GM18508 (cell line): ENCODE results near the gene ASPG.

Experiments used
- ATAC-seq: cut with Tn5 transposase; IDR thresholded peaks from one replicate; pipeline ENCODE4 v1.9.1; 2021; ENCODE audit warnings: moderate number of reproducible peaks; ENCODE audit not compliant: insufficient read depth, unreplicated experiment

Gene ASPG

DNA sequence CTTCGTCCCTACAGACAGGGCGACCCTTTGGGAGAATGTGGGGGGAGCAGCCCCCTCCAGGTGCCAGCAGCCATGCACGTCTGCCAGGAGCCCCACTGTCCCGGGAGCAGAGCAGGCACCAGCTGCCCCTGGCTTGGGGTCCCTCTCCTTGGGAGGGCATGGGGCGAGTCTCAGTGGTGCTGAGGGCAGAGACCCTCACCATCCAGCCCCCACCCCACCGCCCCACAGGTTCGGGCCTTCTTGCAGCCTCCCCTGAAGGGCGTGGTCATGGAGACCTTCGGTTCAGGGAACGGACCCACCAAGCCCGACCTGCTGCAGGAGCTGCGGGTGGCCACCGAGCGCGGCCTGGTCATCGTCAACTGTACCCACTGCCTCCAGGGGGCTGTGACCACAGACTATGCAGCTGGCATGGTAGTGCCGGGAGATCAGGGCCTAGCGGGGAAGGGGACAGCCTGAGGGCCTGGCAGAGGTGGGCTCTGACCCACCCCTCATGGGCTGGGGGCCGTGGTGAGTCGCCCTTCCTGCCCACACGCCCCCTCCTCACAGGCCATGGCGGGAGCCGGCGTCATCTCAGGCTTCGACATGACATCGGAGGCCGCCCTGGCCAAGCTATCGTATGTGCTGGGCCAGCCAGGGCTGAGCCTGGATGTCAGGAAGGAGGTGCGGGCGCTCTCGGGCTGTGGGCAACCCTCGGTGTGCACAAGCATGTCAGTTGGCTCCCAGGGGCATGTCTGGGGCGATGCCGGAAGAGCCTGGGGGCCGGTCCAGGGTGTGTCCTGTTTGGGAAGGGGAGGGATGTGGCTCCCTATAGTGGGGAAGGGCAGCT is 18.8 kb downstream of the ASPG start:
- ATAC-seq, result no peak

DNA sequence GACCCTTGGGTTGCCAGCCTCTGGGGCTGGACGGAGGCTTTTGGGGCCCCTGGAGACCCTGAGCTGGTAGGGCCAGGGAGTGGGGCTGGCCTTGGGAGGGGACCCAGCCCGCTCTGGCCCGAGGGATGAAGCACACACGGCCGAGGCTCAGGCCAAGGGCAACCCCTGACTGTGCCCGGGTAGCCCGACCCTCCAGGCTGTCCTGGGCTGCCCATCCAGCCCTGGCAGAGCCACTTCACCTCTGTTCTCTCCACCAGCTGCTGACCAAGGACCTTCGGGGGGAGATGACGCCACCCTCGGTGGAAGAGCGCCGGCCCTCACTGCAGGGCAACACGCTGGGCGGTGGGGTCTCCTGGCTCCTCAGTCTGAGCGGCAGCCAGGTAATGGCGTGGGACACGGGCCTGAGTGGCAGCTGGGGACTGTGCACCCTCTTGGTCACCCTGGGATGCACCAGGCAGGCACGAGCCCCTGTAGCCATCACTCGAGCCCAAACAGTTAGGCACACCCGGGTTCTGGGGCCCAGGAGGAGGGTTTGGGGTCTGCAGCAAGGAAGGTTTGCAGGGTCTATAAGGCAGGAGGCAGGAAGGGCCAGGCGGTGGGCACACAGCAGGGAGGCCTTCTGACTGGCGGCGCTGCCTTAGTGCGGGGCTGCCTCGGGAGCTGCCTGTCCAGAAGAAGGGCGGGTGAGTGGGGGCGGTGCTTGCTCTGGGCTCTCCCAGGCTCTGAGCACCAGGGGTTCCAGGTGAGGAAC is 19.7 kb downstream of the ASPG start:
- no peak for ATAC-seq

DNA sequence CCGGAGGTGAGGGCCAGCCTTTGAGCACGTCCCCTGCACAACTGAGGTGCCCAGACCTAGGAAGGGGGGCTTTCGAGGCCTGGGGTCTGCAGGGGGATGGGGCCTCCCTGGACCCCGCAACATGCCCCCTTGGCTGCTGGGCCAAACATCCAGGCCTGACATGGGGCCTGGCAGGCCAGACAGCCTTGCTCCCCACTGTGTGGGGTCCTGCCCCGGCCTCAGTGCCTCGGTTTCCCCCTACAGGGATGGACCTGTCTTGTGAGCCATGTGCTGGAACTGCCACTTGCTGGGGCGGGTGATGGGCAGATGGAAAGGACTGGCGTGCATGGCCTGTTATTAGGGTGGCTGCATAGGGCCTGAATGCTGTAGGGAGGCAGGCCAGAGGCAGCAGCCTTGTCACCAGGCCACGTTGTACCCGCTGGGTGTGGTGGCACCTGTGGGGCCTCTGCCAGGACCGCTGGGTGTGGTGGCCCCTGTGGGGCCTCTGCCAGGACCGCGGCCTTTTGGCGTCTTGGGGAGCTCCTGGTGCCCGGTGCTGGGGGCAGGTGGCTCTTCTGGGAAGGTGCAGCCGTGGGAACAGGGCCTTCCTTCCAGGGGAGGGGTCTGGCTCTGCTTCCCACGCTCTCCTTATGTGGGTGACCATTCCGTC is 20.4 kb downstream of the ASPG start:
- no peak for ATAC-seq

DNA sequence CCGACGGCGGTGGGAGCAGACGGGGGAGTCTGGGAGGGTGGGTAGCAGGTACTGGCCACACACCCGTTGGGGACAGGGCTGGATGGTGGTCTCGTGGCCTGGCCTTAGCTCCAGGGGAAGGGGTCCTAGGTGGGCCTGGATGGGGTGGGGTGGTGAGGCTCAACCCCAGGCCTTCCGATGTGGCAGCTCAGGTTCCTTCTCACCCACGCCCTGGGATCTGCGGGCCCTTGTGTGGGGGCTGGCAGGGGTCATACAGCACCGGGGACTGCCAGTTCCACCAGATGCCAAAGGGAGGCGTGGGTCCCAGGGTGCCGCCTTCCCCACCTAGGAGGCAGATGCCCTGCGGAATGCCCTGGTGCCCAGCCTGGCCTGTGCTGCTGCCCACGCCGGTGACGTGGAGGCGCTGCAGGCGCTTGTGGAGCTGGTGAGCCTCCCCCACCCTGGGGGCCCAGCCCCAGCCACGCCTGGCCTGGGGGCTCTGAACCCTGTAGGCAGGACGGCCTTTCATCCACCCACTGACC is 21.0 kb downstream of the ASPG start:
- ATAC-seq, result no peak

- ATAC-seq, result no peak
Measured at GRCh38 chr14:104107101-104107581, 21.6 kb downstream of the ASPG start.

GRCh38 chr14:104107611-104108569 is 22.4 kb downstream of the ASPG start:
- no peak for ATAC-seq

GRCh38 chr14:104108570-104109541 is 23.4 kb downstream of the ASPG start:
- ATAC-seq, result no peak

DNA sequence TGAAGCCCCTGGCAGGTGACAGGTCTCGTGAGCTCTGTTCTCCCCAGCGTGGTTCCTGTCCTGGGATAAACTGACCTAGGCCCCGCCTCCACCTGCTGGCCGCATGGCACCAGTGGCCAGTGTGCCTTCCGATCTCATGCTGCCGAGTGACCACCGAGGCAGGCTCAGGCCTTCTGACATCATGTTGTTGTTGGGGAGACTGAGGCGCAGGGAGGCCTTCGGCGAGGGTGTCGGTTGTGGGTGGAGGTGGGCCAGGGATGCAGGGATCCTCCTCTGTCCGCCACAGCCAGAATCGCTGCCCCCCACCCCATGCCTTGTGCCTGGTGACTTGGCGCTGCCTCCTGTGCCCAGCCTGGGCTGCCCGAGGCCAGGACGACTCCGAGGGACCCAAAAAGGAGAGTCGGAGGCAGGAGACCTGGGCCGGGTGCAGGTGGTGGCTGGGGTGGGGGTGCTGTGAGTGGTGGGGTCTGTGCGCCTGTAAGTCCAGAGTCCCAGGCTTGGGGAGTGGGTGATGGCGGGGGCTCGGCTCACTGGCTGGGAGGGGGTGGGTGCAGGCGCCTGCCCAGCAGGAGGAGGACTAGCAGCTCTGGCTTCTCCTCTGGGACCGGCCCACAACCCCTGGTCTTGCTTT is 24.3 kb downstream of the ASPG start:
- ATAC-seq, result no peak

DNA sequence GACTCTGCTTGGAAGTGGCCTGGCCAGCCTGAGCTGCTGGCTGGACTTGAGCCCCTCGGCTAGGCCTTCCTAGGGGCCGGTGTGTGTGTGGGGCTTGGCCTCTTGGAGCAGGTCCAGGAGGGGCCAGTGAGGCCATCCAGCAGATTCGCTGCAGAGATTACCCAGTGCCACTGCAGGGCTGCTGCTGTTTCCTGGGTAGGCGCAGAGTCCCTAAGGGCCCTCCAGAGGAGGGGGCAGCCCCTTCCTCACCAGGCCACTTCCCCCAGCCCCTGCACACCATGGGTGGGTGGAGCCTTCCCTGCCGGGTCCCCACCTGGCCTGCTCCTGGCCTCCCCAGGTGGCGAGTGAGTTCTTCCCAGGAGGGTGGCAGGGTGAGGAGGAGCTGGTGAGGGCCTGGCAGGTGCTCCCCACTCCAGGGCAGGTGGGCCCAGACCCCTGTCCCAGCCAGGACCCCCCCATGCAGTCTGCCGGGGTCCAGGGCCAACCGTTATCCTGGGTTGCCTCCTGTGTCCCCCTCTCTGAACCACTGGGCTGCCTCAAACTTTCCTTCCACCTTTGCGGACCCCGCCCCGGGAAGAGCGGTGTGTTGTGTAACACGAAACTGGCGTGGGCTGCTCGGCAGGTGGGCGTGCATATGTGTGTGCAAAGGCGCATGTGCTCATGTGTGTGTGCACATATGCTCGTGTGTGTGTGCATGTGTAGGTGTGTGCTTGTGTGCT is 25.1 kb downstream of the ASPG start:
- no peak for ATAC-seq

DNA sequence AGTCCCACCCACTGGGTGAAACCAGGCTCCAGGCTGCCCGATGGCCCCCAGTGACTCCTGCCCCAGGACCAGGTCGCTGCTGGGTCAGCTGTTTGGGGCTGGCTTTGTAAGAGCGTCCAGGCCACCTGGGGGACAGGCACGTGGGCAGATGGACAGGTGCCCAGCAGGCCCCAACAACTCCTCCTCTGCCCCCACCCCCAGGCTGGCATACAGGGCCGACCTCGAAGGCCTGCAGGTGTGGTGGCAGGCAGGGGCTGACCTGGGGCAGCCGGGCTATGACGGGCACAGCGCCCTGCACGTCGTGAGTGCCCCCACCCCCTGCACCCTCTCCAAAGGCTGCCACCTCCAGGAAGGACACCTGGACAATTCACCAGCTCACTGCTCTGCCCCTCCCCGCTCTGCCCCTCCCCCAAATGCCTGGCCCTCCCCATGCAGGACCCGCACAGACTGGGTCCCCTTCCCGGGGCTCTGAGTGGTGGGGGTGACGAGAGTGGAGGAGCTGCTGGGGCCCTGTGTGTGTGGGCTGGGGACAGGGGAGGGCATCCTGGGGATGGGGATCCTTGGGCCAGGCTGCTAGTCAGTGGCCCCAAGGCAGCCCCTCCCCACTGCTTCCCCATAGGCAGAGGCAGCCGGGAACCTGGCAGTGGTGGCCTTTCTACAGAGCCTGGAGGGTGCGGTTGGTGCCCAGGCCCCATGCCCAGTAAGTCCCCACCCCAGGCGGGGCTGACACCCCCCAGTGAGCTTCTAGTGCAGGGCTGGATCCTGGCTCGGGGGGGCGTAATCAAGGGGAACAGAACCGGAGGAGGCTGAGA is 26.0 kb downstream of the ASPG start:
- ATAC-seq, result no peak

DNA sequence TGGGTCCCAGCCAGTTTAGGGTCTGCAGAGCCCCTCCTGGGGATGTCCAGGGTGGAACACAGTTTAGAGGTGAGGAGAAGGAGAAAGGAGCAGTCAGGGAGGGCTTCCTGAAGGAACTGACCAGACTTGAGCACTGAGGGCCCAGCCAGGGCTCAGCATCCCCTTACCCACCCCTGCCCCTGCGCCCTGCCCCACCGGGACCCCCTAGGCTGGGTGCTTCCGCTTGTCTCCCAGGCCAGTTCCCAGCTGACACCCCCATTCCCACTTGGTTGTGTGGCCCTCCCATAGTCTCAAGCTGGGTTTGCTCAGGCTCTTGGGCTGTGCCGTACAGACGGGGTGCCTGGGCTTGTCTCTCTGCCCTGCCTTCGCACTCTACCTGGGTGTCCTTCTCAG is 26.6 kb downstream of the ASPG start:
- no peak for ATAC-seq

- no peak for ATAC-seq
Measured at GRCh38 chr14:104112609-104113571, 27.4 kb downstream of the ASPG start.

DNA sequence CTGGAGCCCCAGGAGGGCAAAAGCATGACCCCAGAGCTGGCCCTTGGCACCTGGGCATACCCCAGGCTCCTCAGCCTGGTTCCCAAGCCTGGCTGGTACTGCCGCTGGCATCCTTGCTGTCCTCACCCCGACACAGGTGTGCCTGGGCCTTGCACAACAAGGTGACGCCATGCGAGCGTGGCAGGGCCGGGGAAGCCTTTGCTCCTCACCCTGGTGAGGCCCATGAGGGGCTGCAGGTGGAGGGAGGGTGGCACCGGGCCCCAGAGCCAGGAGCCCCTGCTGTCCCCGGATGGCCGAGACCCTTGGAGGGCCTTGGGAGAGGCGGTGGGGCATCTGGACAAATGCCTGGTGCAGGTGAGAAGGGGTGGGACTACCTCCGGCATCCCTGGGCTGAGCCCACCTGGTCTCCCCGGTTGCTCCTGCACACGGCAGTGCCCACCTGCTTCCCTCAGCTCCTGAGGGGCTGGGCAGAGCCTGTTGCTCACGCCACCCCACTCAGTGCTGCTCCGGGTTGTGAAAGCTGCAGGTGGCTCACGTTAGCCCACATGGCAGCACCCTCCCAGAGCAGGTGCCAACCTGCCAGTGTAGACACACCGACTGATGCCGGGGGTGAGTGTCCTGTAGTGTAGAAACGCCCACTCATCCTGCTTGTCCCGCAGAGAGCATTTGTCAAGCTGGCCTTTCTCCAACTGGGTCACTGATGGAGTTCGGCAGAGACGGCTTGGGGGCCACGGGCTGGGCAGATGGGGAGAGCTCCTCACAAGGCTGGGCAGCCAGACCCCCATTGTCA is 28.3 kb downstream of the ASPG start:
- no peak for ATAC-seq

DNA sequence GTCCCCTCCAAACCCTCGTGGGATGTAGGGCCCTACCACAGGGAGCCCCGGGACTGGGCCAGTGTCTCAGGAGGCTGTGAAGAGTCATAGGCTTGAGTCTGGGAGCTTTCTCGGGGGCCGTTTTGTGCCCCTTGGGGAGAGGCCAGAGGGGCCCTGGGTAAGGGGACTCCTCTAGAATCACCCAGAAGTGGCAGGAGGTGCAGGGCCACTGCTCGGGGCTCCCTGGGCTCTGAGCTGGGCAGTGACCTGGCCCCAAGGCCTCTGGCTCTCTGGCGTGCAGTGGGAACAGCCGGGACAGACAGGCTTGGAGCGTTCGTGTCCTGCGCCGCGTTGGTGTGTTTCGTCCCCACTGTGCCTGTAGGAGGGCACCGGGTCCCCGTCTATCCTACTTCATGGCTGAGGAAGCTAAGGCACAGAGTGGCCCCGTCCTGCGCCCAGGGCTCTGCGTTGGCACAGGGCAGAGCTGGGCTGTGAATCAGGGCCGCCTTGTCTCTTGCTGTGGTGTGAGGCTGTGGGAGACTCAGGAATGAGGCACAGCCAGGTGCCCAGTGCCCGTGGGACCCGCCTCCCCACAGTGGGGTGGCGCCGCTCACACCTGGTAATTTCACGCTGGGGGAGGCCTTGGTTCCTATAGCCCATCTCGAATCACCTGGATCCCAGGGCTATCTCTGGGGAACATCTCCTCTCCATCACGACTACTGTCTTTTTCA is 29.1 kb downstream of the ASPG start:
- no peak for ATAC-seq
